GM12892 (cell line): ENCODE results near the gene PTGES3.

Experiments used
- POLR2A ChIP-seq: IDR thresholded peaks from 2 replicates; pipeline ENCODE4 v1.6.1; 2011; ENCODE audit warnings: low read depth, low read length, control low read depth
- POLR2AphosphoS5 ChIP-seq: IDR thresholded peaks from 2 replicates; pipeline ENCODE4 v1.6.1; 2011; ENCODE audit warnings: low read depth, low read length, control low read depth
- TAF1 ChIP-seq: IDR thresholded peaks from 2 replicates; pipeline ENCODE4 v1.6.1; 2011; ENCODE audit warnings: low read depth, mild to moderate bottlenecking, control low read depth, low read length, borderline replicate concordance

- TF ChIP-seq POLR2AphosphoS5: no peak
- no peak for TF ChIP-seq POLR2A
- no peak for TF ChIP-seq TAF1
Measured at GRCh38 chr12:56644654-56645053, 43.4 kb downstream of the PTGES3 start.
